GM18517 (cell line): ENCODE results near the gene ANXA11.
"Not testable (repeated sequence)": the region's sequence is repeated elsewhere in the genome, so short reads cannot be mapped to it uniquely, and the experiment has no call there.

Experiments used
- ATAC-seq: cut with Tn5 transposase; IDR thresholded peaks from one replicate; pipeline ENCODE4 v1.9.1; 2021; ENCODE audit warnings: mild to moderate bottlenecking, moderate library complexity; ENCODE audit not compliant: unreplicated experiment

The ANXA11 gene

GRCh38 chr10:80205477-80206276, at the start of gene ANXA11:
Gene ANXA11 (minus strand): TSS chr10:80205537. CDS start chr10:80172861, 32,676 bp downstream.
- peak; percentile 72 for ATAC-seq

- ATAC-seq, result not testable (repeated sequence)
Measured at GRCh38 chr10:80254726-80255125, 49.4 kb upstream of the ANXA11 start.

- ATAC-seq, result not testable (repeated sequence)
Measured at GRCh38 chr10:80253963-80254271, 48.6 kb upstream of the ANXA11 start.

GRCh38 chr10:80253266-80253962, 48.1 kb upstream of the ANXA11 start:
- peak; percentile 74 for ATAC-seq

GRCh38 chr10:80252296-80252887, 47.1 kb upstream of the ANXA11 start:
- ATAC-seq, result no peak

- ATAC-seq, result not testable (repeated sequence)
Measured at GRCh38 chr10:80251703-80252280, 46.5 kb upstream of the ANXA11 start.

GRCh38 chr10:80250399-80250798, 45.1 kb upstream of the ANXA11 start:
- ATAC-seq, result not testable (repeated sequence)

- not testable (repeated sequence) for ATAC-seq
Measured at GRCh38 chr10:80249906-80250305, 44.6 kb upstream of the ANXA11 start.

GRCh38 chr10:80247611-80248010, 42.3 kb upstream of the ANXA11 start:
- ATAC-seq, result not testable (repeated sequence)

GRCh38 chr10:80244371-80244770, 39.0 kb upstream of the ANXA11 start:
- ATAC-seq, result not testable (repeated sequence)

- not testable (repeated sequence) for ATAC-seq
Measured at GRCh38 chr10:80242341-80242740, 37.0 kb upstream of the ANXA11 start.

GRCh38 chr10:80236457-80236856, 31.1 kb upstream of the ANXA11 start:
- not testable (repeated sequence) for ATAC-seq

- ATAC-seq, result peak; percentile 100
Measured at GRCh38 chr10:80234331-80235235, 29.2 kb upstream of the ANXA11 start.

- ATAC-seq, result not testable (repeated sequence)
Measured at GRCh38 chr10:80233871-80234270, 28.5 kb upstream of the ANXA11 start.

- ATAC-seq, result peak; percentile 75
Measured at GRCh38 chr10:80226723-80227122, 21.4 kb upstream of the ANXA11 start.

- ATAC-seq, result not testable (repeated sequence)
Measured at GRCh38 chr10:80223031-80223419, 17.7 kb upstream of the ANXA11 start.

GRCh38 chr10:80218878-80219277, 13.5 kb upstream of the ANXA11 start:
- peak; percentile 90 for ATAC-seq

GRCh38 chr10:80214368-80214982, 9.1 kb upstream of the ANXA11 start:
- ATAC-seq, result not testable (repeated sequence)

GRCh38 chr10:80212535-80213115, 7.3 kb upstream of the ANXA11 start:
- not testable (repeated sequence) for ATAC-seq

GRCh38 chr10:80211786-80212185, 6.4 kb upstream of the ANXA11 start:
- ATAC-seq, result no peak
